ENCODE results near the gene PAK3. TPM values are rescaled to one million over a fixed set of nuclear protein-coding genes. Genes with fewer than 3 reads are reported as not detected.

PAK3 gene
- total and polyA plus RNA-seq, 4 donors = 0.03 to 0.79 (median 0.26) TPM

Small RNA genes within 50 kb of the gene (small RNA-seq; reads per million reads assigned to genes)
- gene FCF1P4 = not detected

Other genes with a start within 250 kb of the PAK3 start
- under 1 TPM; 0.23 to 0.33 TPM for gene CAPN6, start 174.3 kb downstream of the PAK3 start, total RNA-seq
- gene CAPN6, start 174.3 kb downstream of the PAK3 start, polyA plus RNA-seq = under 1 TPM; 0.13 to 0.26 TPM